GM21526 (cell line): ENCODE measurements around the gene WDR75.
"Not testable (repeated sequence)": the region's sequence is repeated elsewhere in the genome, so short reads cannot be mapped to it uniquely, and the experiment has no call there.

Experiments
- ATAC-seq: cut with Tn5 transposase; IDR thresholded peaks from one replicate; pipeline ENCODE4 v1.9.1; 2021; ENCODE audit warnings: moderate library complexity; ENCODE audit not compliant: unreplicated experiment, low FRiP score

The WDR75 gene

DNA sequence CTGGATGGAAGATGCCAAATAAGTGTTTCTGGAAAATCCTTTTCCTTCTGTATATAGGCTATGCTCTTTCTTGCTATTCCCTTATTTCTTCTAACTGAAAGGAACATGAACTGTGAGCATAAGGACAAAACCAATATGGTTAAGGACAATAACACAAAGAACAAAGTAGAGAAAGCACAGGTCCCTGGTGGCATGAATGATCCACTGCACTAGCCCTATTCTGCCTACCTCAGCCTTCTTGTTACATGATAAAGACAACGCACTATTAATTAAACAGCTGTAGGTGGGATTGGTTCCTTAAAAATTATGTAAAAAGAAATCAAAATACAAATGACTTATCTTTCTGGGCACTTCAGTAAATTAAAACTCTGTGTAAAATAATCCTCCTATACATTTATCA lies 1.9 kb upstream of the WDR75 start:
- no peak for ATAC-seq

DNA sequence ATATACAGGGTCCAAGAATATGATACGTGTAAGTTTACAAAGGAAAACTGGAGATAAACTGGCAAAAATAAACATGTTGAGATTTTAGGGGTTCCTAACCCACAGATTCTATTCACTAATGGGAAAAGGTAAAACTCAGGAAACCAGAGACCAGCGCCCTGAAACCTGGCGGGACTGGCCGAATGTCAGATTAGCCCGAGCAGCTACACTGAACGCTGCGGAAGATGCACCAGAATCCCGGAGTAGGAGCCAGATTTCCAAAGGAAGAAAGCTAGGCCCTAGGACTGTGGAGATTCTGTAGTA lies 679 bp upstream of the WDR75 start:
- ATAC-seq, result peak; percentile 30

DNA sequence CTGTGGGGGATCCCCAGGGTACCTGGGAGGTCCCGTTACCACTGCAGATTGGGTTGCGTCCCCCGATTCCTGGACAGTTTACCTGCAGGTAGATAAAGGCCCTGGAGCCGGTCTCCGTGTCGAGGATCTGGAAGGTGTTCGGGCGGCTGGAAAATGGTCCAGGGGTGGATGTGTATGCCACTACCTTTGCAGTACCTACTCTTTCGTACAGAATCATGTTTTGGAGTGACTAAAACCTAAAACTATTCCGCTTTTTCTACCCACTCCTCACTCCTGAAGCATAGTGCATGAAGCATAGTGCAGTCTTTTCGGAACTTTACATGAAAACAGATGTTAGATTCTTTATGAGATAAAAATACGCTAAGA lies 418 bp downstream of the WDR75 start:
- ATAC-seq, result no peak

DNA sequence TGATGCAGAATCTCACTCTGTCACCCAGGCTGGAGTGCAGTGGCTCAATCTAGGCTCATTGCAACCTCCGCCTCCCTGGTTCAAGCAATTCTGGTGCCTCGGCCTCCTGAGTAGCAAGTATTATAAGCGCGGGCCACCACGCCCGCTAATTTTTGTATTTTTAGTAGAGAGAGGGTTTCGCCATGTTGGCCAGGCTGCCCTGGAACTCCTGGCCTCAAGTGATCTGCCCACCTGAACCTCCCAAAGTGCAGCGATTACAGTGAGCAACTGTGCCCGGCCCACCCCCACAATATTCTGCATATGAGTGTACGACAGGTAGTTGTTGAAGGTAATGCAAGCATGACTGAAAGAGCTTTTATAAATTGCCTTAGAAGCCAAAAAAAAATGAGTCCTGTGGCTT lies 1.2 kb downstream of the WDR75 start:
- no peak for ATAC-seq

DNA sequence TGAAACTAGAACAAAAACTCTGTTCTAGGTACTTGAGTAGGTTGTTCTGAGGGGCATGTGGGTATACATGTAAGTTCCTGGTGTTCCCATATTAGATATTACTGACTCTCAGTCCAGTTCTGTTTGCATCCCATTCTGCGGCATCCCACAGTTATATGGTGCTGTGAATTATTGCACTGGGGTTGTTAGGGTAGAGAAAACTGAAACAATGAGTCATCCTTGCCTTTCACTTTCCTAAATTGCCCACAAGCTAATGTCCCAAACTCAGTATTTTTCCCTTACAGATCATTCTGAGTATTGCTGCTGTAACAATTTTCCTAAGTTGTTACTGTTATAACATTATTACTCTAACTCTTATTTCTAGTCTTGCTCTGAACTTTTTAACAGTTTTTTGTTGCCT lies 3.0 kb downstream of the WDR75 start:
- ATAC-seq, result peak; percentile 26

DNA sequence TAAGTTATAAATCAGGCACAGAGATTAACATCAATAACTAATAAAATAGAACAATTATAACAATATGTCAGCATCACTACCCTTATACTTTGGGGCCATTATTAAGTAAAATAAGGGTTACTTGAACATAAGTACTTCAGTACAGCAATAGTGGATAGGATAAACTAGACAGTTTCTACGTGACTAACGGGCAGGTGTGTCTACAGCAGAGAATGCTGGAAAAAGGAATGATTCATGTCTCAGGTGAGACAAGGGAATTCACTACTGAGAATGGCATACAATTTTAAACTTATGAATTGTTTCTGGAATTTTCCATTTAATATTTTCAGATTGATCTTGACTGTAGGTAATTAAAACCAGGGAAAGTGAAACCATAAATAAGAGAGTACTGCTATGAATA lies 5.5 kb downstream of the WDR75 start:
- no peak for ATAC-seq

DNA sequence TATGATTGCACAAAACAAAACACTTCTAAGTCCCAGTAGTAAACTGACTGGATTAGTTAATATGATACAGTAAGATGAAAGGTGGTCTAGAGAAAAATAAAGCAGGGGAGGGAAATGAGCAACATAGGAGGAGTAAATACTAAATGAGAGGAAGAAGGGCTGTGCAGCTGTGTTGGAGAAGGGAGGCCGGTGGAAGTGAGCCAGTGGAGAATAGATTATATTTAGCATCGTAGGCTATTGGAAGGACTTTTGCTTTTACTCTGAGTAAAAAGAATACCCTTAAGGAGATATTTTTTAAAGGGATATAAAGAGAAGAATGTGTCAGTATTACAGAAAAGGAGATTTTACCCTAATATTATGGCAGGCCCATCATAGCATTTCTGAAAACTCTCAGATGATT lies 12.7 kb downstream of the WDR75 start:
- no peak for ATAC-seq

DNA sequence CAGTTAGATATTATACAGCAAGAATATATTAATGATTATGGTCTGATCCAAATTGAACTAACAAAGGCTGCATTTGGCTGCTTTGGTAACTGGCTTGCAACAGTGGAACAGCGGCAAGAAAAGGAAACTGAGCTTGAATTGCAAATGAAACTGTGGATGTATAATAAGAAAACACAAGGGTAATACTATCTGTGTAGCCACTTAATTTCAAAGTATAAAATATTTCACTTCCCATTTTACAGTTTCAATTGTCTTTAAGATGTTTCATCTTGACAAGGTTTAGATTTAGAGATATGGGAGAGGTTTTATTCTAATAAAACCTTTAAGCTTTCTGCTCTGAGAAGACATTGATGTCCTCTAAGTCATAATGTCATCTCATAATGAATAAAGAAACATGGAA lies 23.8 kb downstream of the WDR75 start:
- ATAC-seq, result no peak

DNA sequence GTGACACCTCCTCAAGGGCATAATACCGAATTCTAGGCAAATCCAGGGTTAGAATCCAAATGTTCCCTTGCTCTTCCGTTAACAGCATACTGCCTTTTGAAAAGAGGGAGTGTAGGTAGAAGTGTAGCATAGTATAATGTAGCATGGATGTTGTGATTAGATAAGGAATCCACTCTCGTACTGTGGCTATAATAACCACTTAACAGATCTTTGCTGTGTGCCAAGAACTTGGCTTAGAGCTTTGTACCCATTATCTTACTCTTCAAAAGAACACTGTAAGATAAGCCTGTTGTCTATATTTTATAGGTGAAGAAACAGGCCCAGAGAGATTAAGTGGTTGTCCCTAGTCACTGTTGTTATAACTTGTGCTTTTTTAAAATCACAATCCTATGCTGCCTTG lies 24.2 kb downstream of the WDR75 start:
- ATAC-seq, result no peak

DNA sequence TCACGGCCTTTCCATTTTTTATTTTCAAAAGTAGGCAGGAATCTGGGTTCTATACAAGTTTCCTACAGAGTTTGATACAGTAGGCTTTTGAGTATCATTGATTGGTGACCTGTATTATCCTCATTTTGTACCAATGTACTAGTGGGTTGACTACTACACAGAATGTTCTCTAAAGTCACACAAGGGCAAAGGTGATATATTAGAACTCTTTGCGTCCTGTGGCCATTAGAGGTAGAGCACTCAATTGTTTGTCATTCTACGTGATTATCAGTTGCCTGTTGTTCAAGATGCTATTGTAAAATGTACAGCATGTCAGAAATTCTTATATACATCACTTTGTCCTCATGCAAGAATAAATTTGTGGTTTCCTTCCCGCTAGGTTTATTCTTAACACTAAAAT lies 24.8 kb downstream of the WDR75 start:
- no peak for ATAC-seq

DNA sequence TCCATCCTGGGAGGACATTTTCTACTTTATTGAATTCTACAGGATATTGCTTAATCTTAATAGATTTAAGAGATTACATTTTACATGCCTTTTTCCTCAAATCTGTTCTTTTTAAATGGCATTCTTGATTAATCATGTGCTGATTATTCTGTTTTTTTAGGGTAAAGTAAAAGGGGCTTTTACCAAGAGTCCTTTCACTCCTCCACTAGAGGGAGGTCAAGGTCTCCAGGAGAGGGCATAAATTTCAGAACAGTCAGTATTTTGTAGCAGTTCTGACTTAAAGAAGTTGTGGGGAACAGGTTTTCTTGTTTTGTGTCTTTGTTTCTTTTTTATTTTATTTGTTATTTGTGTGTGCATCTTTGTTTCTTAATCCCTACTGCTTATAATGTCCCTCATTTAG lies 25.4 kb downstream of the WDR75 start:
- ATAC-seq, result peak; percentile 48

DNA sequence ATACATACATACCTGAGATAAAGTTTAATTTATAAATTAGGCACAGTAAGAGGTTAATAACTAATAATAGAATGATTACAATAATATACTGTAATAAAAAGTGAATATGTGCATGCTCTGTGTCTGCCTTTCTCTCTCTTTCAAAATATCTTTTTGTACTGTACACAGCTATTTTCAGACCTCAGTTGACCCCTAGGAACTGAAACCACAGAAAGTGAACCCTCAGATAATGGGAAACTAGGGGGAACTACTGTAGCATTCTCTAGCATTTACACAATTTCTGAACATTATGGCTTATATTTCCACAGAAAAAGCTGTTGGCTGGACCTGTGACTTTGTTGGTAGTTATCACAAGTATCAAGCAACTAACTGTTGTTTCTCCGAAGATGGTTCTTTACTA lies 25.9 kb downstream of the WDR75 start:
- no peak for ATAC-seq

DNA sequence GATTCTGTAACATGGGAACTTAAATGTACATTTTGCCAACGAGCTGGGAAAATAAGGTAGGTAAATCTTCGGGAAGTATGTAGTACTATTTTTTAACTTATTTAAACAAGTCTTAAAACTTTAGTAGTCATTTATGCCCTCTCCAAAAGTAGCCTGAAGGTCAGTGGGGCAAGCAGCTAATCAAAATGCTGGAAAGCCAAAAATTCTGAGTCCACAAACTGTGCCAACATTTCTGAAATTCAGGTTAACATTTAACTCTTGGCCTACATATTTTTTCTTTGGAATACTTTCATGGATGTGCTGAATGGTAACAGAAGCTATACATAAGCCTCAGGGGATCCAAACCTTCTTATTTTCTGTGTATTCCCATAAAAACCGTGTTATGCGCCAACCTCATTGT lies 26.3 kb downstream of the WDR75 start:
- no peak for ATAC-seq

DNA sequence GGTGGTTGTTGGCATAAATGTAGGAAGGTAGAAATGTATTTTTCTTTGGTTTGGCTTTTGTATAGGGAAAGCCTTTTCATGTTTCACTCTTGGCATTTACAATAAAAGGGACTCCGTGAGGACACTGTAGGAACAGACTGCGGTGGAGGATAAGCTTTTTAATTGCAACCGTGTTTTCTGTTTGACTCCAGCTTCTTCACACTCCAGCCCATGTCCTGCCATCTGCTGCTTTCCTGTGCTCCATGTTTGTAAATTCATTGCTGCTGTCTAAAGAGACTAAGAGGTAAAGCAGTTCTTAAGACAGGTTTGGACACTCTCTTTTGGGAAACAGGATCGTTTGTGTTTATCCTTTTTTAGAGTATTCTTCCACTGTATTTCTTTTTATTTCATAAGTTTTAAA lies 33.3 kb downstream of the WDR75 start:
- no peak for ATAC-seq

DNA sequence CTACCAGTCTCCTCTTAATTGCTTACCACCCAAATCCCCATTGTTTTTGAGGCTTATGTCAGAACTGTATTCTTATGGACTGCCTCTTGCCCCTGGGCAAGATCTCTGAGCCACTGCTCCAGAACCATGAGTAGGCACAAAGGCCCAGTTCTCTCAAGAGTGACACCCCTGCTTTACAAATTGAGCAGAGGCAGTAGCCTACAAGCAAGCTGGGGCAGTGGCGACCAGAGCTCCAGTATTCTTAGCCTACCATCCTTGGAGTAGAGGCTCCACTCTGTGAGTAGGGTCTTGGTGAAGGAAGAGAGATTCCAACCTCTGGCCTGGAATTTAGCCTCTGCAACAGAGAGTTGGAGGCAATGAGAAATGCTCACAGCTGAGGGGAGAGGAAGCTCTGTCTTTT lies 36.5 kb downstream of the WDR75 start:
- no peak for ATAC-seq

DNA sequence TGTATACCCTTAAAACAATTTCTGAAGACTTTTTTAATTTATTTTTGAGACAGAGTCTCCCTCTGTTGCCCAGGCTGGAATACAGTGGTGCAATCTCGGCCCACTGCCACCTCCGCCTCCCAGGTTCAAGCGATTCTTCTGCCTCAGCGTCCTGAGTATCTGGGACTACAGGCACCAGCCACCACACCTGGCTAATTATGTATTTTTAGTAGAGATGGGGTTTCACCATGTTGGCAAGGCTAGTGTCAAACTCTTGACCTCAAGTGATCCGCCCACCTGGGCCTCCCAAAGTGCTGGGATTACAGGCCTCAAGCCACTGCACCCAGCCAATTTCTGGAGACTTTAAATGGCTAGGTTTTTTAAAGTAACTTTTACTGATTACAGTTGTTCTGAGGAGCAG lies 37.0 kb downstream of the WDR75 start:
- not testable (repeated sequence) for ATAC-seq

DNA sequence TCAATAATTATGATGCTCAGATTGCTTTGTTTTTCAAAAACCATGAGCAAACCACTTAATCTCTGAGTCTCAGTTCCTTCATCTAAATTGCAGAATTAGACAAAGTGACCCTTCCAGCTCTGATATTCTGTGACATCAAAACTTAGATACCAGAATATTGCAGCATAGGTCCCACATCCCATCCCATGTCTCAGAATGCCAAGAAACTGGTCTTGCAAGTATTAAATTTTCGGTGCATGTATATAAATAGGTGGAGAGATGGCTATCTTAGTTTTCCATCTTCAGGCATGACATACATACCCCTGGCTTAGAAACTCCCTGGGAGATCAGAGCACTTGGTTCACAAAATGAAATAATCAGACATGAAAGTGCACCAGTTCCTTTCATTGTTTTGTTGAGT lies 39.8 kb downstream of the WDR75 start:
- no peak for ATAC-seq

DNA sequence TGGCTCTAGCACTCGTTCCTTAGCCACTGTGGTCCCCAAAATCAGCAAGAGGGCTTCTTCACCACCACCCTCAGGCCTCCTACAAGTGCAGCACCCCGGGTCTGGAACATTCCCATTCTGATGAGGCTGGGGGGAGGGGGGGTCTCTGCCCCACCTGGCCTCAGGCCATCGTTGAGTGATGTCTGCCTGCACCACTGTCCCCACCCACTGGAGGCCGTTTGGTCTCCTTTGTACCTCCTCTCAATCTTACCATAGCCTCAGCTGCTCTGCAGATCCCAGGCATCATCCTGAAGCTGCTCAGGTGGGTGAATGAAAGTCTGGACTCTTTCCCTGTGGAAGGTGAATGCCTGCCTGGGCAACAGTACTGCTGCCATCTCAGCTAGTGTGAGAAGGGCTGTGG lies 42.3 kb downstream of the WDR75 start:
- no peak for ATAC-seq

DNA sequence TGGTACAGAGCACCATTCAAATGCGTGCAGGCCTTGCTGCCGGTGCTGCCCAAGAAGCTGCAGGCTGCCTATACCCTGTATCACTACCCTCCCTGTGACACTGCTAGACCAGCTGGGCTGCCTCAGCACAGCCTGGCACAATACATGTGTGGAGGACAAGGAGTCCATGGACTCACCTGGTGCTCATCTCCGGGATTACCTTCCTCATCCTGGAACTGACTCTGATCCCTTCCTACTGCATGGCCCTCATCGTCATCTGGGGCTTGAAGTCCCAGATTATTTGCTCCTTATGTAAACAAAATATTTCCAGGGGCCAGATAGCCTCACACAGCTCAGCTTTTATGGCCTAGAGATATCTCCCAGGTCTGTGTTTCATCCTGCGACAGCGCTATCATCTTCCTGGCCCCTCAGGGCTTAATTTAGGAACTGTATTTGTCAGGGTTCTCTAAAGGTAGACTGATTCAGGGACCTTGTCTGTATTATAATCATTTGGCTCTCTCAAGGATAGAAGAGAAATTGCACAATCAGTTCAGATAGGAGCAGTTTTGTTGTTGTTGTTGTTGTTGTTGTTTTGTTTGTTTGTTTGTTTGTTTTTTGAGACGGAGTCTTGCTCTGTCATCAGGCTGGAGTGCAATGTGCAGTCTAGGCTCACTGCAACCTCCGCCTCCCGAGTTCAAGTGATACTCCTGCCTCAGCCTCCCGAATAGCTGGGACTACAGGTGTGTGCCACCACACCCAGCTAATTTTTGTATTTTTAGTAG lies 42.9 kb downstream of the WDR75 start:
- no peak for ATAC-seq

DNA sequence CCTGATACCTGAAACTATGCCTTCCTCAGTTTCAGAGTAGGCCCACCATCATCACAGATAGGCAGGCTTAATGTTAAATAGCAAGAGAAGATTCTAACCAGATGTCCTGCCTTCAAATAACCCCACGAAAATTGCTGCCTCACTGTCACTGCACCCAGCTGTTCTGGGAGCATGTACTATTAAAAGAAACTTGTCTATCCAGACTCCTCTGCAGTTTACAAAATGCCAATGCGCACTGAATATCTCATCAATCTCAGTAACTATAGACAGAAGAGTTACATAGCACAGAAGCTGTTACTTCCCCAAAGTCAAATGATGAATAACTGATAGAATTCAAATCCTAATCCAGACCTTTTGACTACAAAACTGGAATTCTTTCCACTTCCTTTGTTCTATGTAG lies 43.9 kb downstream of the WDR75 start:
- ATAC-seq, result no peak

DNA sequence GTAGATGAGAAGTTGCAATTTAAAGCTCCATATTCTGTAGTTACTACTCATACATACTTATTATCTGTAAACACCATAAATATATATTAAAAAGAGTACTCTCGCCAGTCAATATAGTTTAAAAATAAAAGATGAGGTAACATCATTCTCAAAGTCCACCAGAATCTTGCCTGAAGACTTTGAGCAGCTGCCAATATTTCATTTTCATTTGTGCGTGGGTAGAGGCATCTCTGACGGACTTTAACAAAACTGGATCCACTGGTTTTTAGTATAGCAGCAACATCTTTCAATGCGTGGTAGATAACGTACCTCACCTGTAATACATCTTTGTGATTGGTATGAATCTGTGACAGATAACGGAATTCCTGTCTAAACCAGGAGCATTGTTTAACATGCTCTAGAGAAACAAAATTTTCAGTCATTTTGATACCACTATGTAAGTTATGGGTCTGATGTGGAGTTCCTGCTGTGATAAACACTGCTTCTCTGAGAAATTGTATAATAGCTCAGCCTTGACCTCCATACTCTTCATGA lies 45.0 kb downstream of the WDR75 start:
- no peak for ATAC-seq

DNA sequence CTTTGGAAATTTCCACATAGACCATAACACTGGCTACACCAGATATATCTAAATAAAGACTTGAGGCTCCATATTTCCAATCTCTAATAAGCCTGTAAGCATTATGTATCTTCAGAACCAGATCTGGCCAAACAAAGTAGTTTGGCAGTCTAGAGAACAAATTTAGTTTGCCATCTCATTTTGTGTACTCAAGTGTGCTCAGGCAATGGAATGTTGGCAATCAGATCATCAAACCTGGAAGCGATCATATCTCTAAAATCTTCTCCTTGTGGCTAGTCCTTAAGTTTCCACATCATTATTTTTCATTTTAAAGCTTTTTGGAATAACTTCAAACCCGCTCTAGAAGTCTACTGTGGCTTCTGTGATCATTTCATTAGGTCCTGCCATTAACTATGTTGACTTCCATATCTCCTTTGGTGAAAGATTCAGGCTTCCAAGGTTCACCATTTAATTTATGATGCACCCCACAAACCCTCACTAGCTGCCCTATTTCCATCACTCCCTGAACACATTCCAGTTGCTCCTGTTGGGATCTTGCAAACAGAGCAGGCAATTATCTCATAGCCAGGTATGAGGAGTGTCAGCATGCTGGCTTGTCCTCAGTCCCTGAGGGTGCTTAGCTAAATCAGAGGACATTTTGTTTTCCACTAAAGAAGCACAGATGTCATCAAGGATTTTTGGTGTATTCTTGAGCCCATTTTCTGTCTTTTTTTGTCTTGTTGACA lies 46.2 kb downstream of the WDR75 start:
- no peak for ATAC-seq

DNA sequence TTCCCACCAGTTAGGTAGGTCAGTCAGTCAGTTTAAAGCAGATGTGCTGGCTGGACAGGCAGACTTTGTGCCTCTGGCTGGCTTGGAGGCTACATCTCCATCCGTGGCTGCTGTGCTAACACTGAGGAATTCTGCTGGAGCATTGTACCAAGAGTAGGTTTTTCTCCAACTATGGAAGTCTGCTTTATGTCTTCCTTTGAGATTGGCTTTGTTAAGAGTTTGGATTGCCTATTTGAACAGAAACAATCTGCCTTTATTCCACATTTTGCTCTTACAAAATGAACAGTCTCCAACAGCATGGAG lies 46.7 kb downstream of the WDR75 start:
- no peak for ATAC-seq
